ENCODE results near the gene RCOR1. TPM values are rescaled to one million over a fixed set of nuclear protein-coding genes. Genes with fewer than 3 reads are reported as not detected.
A peak's percentile ranks its signal among the peaks of the same experiment; 100 is the strongest.

Gene RCOR1
- total and polyA plus RNA-seq, 2 donors from 2014 or later: 4.9 to 17.9 TPM

- intact Hi-C loops (cut with DNase I): no loop called here
- Histone ChIP-seq H3K9ac (ENCODE audit: low read length in 3 of 3) (no peak overlapping the region), H3K36me3 (ENCODE audit: control insufficient read depth in 2 of 3, insufficient read depth in 3 of 3, low read length in 3 of 3) (no peaks in the 10 kb centered on the region), H3K27me3 (ENCODE audit: control insufficient read depth, insufficient read depth, low read length) (no peaks in the 10 kb centered on the region), H3K4me3 (ENCODE audit: low read length in 3 of 3) (peak overlapping the region in 2 of 3 donors; percentile 31 to 67), H3K27ac (ENCODE audit: low read depth in 2 of 2, low read length in 2 of 2) (peak overlapping the region; percentile 93 to 98), H3K4me1 (ENCODE audit: control insufficient read depth in 2 of 3, insufficient read depth in 2 of 3, low read depth in 1 of 3, low read length in 3 of 3) (peaks cover 3 to 8% (median 6%) of the 10 kb centered on the region in 3 donors), H3K9me3 (ENCODE audit: control insufficient read depth in 2 of 3, insufficient read depth in 1 of 3, low read length in 3 of 3) (no peaks in the 10 kb centered on the region)
- DNase-seq: peak in 4 of 5 donors; percentile 58 to 79 (median 68)
- peak; percentile 37 for TF ChIP-seq CTCF (IDR thresholded peaks at IDR 0.05; ENCODE audit: borderline replicate concordance, extremely low read depth, insufficient read depth)
- FAIRE-seq: no peak
Measured at GRCh38 chr14:102590667-102591099, 1.8 kb upstream of the RCOR1 start.

GRCh38 chr14:102591372-102591943 lies 991 bp upstream of the RCOR1 start:
- no peaks in the 10 kb centered on the region for H3K36me3 ChIP-seq (ENCODE audit: control insufficient read depth in 2 of 3, insufficient read depth in 3 of 3, low read length in 3 of 3)
- no peak for FAIRE-seq
- intact Hi-C loops (cut with DNase I): no loop called here

GRCh38 chr14:102592763-102593060 lies 263 bp downstream of the RCOR1 start:
- Histone ChIP-seq H3K36me3 (ENCODE audit: control insufficient read depth in 2 of 3, insufficient read depth in 3 of 3, low read length in 3 of 3) (no peaks in the 10 kb centered on the region), H3K27me3 (ENCODE audit: control insufficient read depth, insufficient read depth, low read length) (no peaks in the 10 kb centered on the region), H3K4me1 (ENCODE audit: control insufficient read depth in 2 of 3, insufficient read depth in 2 of 3, low read depth in 1 of 3, low read length in 3 of 3) (peaks cover 3 to 8% (median 6%) of the 10 kb centered on the region in 3 donors), H3K27ac (ENCODE audit: low read depth in 2 of 2, low read length in 2 of 2) (peak overlapping the region in 1 of 2 donors; percentile 83), H3K9ac (ENCODE audit: low read length in 3 of 3) (no peak overlapping the region), H3K9me3 (ENCODE audit: control insufficient read depth in 2 of 3, insufficient read depth in 1 of 3, low read length in 3 of 3) (no peaks in the 10 kb centered on the region), H3K4me3 (ENCODE audit: low read length in 3 of 3) (peak overlapping the region; percentile 26 to 79 (median 50))
- no peak for TF ChIP-seq CTCF (IDR thresholded peaks at IDR 0.05; ENCODE audit: borderline replicate concordance, extremely low read depth, insufficient read depth)
- DNase-seq (no peak), FAIRE-seq (no peak)
- intact Hi-C loops (cut with DNase I): no loop called here

More at GRCh38 chr14:102591372-102591943, 991 bp upstream of the RCOR1 start:
- H3K27ac ChIP-seq (ENCODE audit: low read depth in 2 of 2, low read length in 2 of 2): peak overlapping the region; percentile 93 to 98
- peak overlapping the region; percentile 31 to 67 (median 54) for H3K4me3 ChIP-seq (ENCODE audit: low read length in 3 of 3)
- H3K9ac ChIP-seq (ENCODE audit: low read length in 3 of 3): peak overlapping the region; percentile 44 to 66 (median 60)
- H3K27me3 ChIP-seq (ENCODE audit: control insufficient read depth, insufficient read depth, low read length): no peaks in the 10 kb centered on the region
- peaks cover 3 to 8% (median 6%) of the 10 kb centered on the region in 3 donors for H3K4me1 ChIP-seq (ENCODE audit: control insufficient read depth in 2 of 3, insufficient read depth in 2 of 3, low read depth in 1 of 3, low read length in 3 of 3)
- TF ChIP-seq CTCF (IDR thresholded peaks at IDR 0.05; ENCODE audit: borderline replicate concordance, extremely low read depth, insufficient read depth): no peak
- H3K9me3 ChIP-seq (ENCODE audit: control insufficient read depth in 2 of 3, insufficient read depth in 1 of 3, low read length in 3 of 3): no peaks in the 10 kb centered on the region
- peak in 4 of 5 donors; percentile 64 to 84 (median 77) for DNase-seq

All from kidney (tissue), 14 donors.